ENCODE results near the gene SLC5A10.
"Not testable (repeated sequence)": the region's sequence is repeated elsewhere in the genome, so short reads cannot be mapped to it uniquely, and the experiment has no call there.

Gene SLC5A10

DNA sequence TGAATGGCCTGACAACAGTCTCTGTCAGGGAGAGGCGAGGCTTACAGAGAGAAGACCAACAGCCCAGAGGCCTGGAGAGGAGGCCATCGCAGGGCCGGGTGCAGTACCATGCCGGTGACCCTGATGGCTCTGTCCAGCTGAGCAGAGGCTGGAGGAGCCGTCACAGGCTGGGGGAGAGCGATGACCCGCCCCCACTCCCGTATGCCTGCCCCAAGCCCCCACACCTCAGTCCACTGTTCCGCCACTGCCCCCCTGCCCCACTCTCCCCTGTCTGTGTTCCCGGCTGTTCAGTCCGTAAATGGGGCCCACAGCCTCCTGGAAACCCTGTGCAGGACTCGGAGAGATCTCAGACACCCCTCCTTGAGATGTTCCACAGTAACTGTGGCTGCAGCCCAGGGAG lies 65.4 kb downstream of the SLC5A10 start:
- DNase-seq (ENCODE audit: low read depth in 1 of 2, low spot score in 1 of 2), result no peak

GRCh38 chr17:19017804-19018599 lies 66.0 kb downstream of the SLC5A10 start:
- no peak for DNase-seq (ENCODE audit: low read depth in 1 of 2, low spot score in 1 of 2)

- no peak for DNase-seq (ENCODE audit: low read depth in 1 of 2, low spot score in 1 of 2)
These were observed 66.6 kb downstream of the SLC5A10 start for GRCh38 chr17:19018600-19018950.

GRCh38 chr17:19019041-19019941 lies 67.3 kb downstream of the SLC5A10 start:
- no peak for DNase-seq (ENCODE audit: low read depth in 1 of 2, low spot score in 1 of 2)

- no peak for DNase-seq (ENCODE audit: low read depth in 1 of 2, low spot score in 1 of 2)
These were observed 68.1 kb downstream of the SLC5A10 start for GRCh38 chr17:19020016-19020415.

- DNase-seq (ENCODE audit: low read depth in 1 of 2, low spot score in 1 of 2), result not testable (repeated sequence)
These were observed 69.2 kb downstream of the SLC5A10 start for GRCh38 chr17:19021011-19021621.

DNA sequence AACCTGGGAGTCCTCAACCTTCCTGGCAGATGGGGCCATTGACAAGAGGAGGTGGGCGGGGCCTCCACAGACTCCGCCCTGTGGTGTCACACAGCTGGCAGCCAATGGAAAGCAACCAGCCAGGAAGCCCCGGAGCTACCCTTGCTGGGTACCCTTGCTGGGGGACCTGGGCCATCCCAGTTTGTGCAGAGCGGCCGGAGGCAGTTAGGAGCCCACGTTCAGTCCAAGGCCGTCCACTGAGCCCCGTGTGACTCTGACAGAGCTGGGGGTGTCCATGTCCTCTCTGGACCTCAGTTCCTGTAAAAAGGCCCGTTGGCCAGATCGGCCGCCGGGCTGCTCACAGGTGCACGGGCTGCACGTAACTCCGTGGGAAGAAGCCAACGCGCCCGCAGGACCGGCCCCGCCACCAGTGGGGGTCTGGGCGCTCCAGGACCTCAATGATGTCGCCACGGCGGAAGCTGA lies 69.7 kb downstream of the SLC5A10 start:
- DNase-seq (ENCODE audit: low read depth in 1 of 2, low spot score in 1 of 2), result peak in 1 of 2 donors; percentile 37

DNA sequence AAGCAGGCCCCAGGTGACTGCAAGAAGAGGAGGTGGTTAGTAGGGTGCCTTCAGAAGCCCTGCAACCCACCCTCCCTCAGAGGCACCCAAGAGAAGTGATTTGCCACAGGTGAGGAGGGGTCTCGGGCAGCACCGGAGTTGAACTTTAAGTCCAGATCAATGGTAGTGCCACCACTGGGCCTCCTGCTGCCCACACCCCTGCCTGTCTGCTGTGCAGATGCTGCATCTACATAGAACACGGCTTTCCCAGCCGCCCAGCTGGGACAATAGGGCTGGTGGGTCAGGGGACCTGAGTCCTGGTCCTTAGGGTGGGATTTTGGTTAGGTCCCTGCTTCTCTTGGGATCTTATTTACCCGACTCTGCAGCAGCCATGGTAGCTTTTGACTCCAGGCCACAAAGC lies 70.2 kb downstream of the SLC5A10 start:
- no peak for DNase-seq (ENCODE audit: low read depth in 1 of 2, low spot score in 1 of 2)

GRCh38 chr17:19022747-19023146 lies 70.8 kb downstream of the SLC5A10 start:
- no peak for DNase-seq (ENCODE audit: low read depth in 1 of 2, low spot score in 1 of 2)

DNA sequence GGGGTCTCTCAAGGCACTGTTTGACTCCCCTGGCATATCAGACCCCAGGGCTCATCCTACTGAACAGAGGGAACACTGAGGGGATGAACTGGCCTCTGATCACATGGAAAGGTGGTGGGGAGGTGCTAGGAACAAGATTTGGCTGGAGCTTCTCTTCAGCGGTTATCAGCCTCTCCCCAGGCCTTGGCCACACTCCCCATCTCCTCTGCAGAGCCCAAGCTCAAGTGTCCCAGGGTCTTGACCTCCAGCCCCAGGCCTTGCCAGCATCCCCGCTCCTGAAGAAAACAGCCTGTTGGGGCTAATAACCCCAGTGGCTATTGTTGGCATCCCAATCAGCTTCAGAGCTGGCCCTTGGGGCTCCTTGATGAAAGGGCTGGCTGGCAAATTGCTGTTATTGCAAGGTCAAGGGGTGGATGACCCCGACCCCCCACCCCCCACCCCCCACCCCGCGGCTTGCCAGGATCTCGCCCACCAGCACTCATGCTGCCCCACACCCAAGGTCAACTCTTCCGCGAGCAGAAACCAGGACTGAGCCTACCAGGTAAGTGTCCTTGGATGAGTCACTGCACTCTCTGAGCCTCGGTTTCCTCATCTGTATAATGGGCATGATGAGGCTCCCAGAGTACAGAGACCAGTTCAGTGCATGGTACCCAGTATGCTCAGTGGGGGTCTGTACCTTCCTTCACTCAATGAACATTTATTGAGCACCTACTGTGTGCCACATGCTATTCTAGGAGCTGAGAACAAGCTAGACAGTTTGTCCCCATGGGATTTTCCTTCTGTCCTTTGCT lies 71.4 kb downstream of the SLC5A10 start:
- no peak for DNase-seq (ENCODE audit: low read depth in 1 of 2, low spot score in 1 of 2)

GRCh38 chr17:19024101-19025078 lies 72.4 kb downstream of the SLC5A10 start:
- no peak for DNase-seq (ENCODE audit: low read depth in 1 of 2, low spot score in 1 of 2)

DNA sequence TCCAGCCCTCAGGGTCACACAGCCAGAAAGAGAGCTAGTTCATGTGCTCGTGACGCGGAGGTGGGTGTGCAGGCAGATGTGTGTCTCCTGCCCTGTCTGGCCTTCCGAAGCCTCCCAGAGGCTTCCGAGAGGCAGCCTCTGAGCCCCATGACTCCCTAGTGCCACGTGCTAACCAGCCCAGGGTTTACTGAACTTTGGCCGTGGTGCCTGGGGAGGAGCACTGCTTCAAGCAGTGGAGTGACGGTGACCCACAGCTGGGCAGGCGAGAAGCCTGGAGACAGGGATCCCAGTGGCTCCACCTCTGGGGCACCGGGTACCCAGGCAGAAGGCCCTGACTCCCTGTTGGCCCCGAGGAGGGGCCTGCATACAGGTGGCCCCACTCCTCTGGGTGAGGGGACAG lies 76.7 kb downstream of the SLC5A10 start:
- not testable (repeated sequence) for DNase-seq (ENCODE audit: low read depth in 1 of 2, low spot score in 1 of 2)

- not testable (repeated sequence) for DNase-seq (ENCODE audit: low read depth in 1 of 2, low spot score in 1 of 2)
These were observed 77.8 kb downstream of the SLC5A10 start for GRCh38 chr17:19029740-19030139.

DNA sequence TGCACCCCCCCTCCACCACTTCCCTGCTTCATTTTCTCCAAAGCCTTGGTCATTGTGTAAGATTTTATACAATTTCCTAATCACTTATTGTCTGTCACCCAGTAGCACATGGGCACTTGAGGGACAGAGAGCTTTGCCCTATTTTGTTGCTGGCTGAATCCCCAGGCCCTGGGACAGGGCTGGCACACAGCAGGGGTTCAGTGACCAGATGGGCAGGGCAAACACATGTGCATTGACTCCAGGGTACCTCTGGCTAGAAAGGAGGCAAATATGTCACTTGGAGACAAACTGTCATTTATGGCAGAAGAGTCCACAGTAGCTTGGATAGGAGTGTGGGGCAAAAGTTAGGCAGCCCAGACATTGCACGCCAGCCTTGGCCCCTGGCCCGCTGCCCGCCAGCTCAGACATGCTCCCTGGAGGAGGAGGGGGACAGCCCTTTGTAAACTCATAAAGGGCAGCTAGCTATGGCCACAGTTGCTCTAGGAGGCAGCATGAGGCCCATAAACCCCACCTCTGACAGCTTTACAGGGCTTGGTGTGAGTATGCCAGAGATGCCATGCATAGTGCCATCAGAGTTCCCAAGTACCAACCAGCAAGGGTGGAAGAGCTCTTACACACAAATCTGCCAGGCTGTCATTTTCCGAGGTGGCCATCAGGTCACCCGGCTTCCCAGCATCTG lies 78.9 kb downstream of the SLC5A10 start:
- DNase-seq (ENCODE audit: low read depth in 1 of 2, low spot score in 1 of 2), result not testable (repeated sequence)

DNA sequence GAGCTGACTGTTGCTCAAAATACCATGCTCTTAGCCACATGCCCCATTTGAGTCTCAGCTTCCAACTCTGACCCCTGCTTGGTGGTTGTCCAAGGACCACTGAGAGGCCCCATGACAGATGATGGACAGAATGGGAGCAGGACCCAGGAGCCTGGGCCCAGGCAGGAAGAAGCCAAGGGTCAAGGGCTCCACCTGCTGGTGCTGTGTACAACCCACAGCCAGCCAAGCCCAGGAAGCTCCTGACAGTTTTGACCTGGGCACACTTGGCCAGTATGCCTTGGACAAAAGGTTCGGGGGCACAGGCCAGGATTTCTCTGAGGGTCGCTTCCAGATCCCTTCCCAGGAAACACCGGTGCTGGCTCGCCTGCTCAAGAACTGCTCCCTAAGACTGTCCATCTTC lies 79.8 kb downstream of the SLC5A10 start:
- DNase-seq (ENCODE audit: low read depth in 1 of 2, low spot score in 1 of 2), result peak in 1 of 2 donors; percentile 32

GRCh38 chr17:19032377-19032988 lies 80.5 kb downstream of the SLC5A10 start:
- not testable (repeated sequence) for DNase-seq (ENCODE audit: low read depth in 1 of 2, low spot score in 1 of 2)

- not testable (repeated sequence) for DNase-seq (ENCODE audit: low read depth in 1 of 2, low spot score in 1 of 2)
These were observed 84.2 kb downstream of the SLC5A10 start for GRCh38 chr17:19036186-19036585.

DNA sequence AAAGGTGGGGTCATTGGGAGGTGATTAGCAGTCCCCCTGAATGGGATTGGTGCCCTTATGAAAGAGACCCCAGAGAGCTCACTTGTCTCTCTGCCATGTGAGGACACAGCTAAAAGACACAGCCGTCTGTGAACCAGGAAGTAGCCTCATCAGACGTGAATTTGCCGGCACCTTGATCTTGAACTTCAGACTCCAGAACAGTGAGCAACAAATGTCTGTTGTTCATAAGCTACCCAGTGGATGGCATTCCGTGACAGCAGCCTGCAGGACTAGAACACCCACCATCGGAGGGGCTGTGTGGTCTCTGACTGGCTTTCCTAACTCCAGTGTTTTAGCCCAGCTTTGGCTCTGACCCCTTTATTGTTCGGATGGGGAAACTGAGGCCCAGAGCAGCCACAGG lies 85.6 kb downstream of the SLC5A10 start:
- DNase-seq (ENCODE audit: low read depth in 1 of 2, low spot score in 1 of 2), result not testable (repeated sequence)

- DNase-seq (ENCODE audit: low read depth in 1 of 2, low spot score in 1 of 2), result not testable (repeated sequence)
These were observed 86.0 kb downstream of the SLC5A10 start for GRCh38 chr17:19038007-19038406.
